Uterus (tissue), 4 donors: Measurements from ENCODE around the gene ATP6V1B1. TPM values are rescaled to one million over a fixed set of nuclear protein-coding genes. Genes with fewer than 3 reads are reported as not detected.
A peak's percentile ranks its signal among the peaks of the same experiment; 100 is the strongest.

Source experiments
- DNase-seq, 2 donors: peaks; one replicate each; pipeline ENCODE4 v3.0.0-alpha.2; 2019 to 2020
- H3K27ac ChIP-seq, 2 donors: fragments of 200-600 bp; sonication (generic); 1 replicate in 1 of 2; 2 replicates in 1 of 2; pipeline ENCODE4 v1.5.1; 2016 to 2018
- H3K27me3 ChIP-seq, 2 donors: fragments of 200-600 bp; sonication (generic); one replicate each; pipeline ENCODE4 v1.5.1; 2018 to 2019; ENCODE audit warnings: control low read depth in 1 of 2
- H3K36me3 ChIP-seq, 2 donors: fragments of 200-600 bp; sonication (generic); one replicate each; pipeline ENCODE4 v1.5.1; 2019; ENCODE audit warnings: control low read depth in 1 of 2
- H3K4me1 ChIP-seq, 2 donors: fragments of 200-600 bp; sonication (generic); one replicate each; pipeline ENCODE4 v1.5.1; 2018 to 2019; ENCODE audit warnings: control low read depth in 1 of 2
- H3K4me3 ChIP-seq, 2 donors: fragments of 200-600 bp; sonication (generic); 1 replicate in 1 of 2; 2 replicates in 1 of 2; pipeline ENCODE4 v1.5.1; 2018 to 2019; ENCODE audit warnings: mild to moderate bottlenecking in 1 of 2
- H3K9me3 ChIP-seq, 2 donors: fragments of 200-600 bp; sonication (generic); one replicate each; pipeline ENCODE4 v1.5.1; 2019; ENCODE audit warnings: control low read depth in 1 of 2
- CTCF ChIP-seq, 4 experiments: fragments of 200-600 bp in 2 of 4; fragments of 450-650 bp in 2 of 4; sonication (generic) in 2 of 4; IDR thresholded peaks; one replicate each; pipeline ENCODE4 v1.5.1; 2016 to 2019; ENCODE audit warnings: antibody characterized with exemption in 4 of 4, mild to moderate bottlenecking in 2 of 4, moderate library complexity in 1 of 4
- POLR2A ChIP-seq, 2 donors: fragments of 450-650 bp; IDR thresholded peaks; one replicate each; pipeline ENCODE4 v1.6.1; 2016; ENCODE audit warnings: antibody characterized with exemption in 2 of 2, mild to moderate bottlenecking in 1 of 2, moderate library complexity in 1 of 2
- intact Hi-C: fragments of 100-400 bp; cut with DNase I; formaldehyde crosslinking; loops from one replicate; pipeline ENCODE4 v1.15.1; 2023; ENCODE audit warnings: low total_unique reads
- total RNA-seq, 4 donors: library from RNA; depleted of rRNA in 3 of 4; stranded (reverse); fragments of >200 nt in 3 of 4; gene quantifications; one replicate each; pipeline versions ENCODE4 v1.1.0 to v1.2.4, GENCODE V29; 2014 to 2023
- donor health status: DM: yes; HTN: yes; CAD: no.

Gene ATP6V1B1
- total RNA-seq, 4 donors from 2014 or later, result 3.4 to 3.7 TPM; not detected in 2

GRCh38 chr2:70975237-70975636 lies 39.5 kb downstream of the ATP6V1B1 start:
- TF ChIP-seq POLR2A (IDR thresholded peaks at IDR 0.05) (no peak), CTCF (IDR thresholded peaks at IDR 0.05) (no peak)
- no peak overlapping the region for H3K4me3 ChIP-seq
- no peaks in the 10 kb centered on the region for H3K9me3 ChIP-seq
- peaks cover 4 to 5% of the 10 kb centered on the region in 2 donors for H3K4me1 ChIP-seq
- H3K27me3 ChIP-seq, result no peaks in the 10 kb centered on the region
- no peaks in the 10 kb centered on the region for H3K36me3 ChIP-seq
- intact Hi-C loops, result no loop called here
- H3K27ac ChIP-seq, result no peak overlapping the region
- DNase-seq, result no peak

- intact Hi-C loops, result no loop called here
- peak overlapping the region; percentile 52 to 66 for H3K4me3 ChIP-seq
- TF ChIP-seq CTCF (IDR thresholded peaks at IDR 0.05) (no peak), POLR2A (IDR thresholded peaks at IDR 0.05) (no peak)
- peak; percentile 49 to 69 for DNase-seq
- H3K27ac ChIP-seq, result peak overlapping the region; percentile 92 to 96
- H3K9me3 ChIP-seq, result no peaks in the 10 kb centered on the region
- H3K4me1 ChIP-seq, result peaks cover 4 to 5% of the 10 kb centered on the region in 2 donors
- H3K36me3 ChIP-seq, result no peaks in the 10 kb centered on the region
- H3K27me3 ChIP-seq, result no peaks in the 10 kb centered on the region
These were observed 42.0 kb downstream of the ATP6V1B1 start for GRCh38 chr2:70977605-70978205.

GRCh38 chr2:70978341-70979179 lies 42.9 kb downstream of the ATP6V1B1 start, which contains the start of gene ANKRD53:
Gene ANKRD53, plus strand, starts transcription at chr2:70978630. Its CDS starts 16 bp downstream, at chr2:70978646.
- no peaks in the 10 kb centered on the region for H3K9me3 ChIP-seq
- no peaks in the 10 kb centered on the region for H3K36me3 ChIP-seq
- intact Hi-C loops, result no loop called here
- no peaks in the 10 kb centered on the region for H3K27me3 ChIP-seq
- H3K27ac ChIP-seq, result peak within 1 kb of the TSS; percentile 92 to 96
- TF ChIP-seq POLR2A (IDR thresholded peaks at IDR 0.05), result no peak
- no peak for TF ChIP-seq CTCF (IDR thresholded peaks at IDR 0.05)
- H3K4me1 ChIP-seq, result peaks cover 4 to 5% of the 10 kb centered on the region in 2 donors
- peak; percentile 46 to 62 for DNase-seq
- H3K4me3 ChIP-seq, result peak within 1 kb of the TSS; percentile 52 to 66

- Histone ChIP-seq H3K4me1 (peaks cover 4 to 5% of the 10 kb centered on the region in 2 donors), H3K4me3 (peak overlapping the region; percentile 26 to 52), H3K27ac (peak overlapping the region; percentile 92 to 96), H3K36me3 (no peaks in the 10 kb centered on the region), H3K9me3 (no peaks in the 10 kb centered on the region), H3K27me3 (no peaks in the 10 kb centered on the region)
- intact Hi-C loops, result no loop called here
- no peak for TF ChIP-seq POLR2A (IDR thresholded peaks at IDR 0.05)
- no peak for TF ChIP-seq CTCF (IDR thresholded peaks at IDR 0.05)
- DNase-seq, result no peak
These were observed 43.4 kb downstream of the ATP6V1B1 start for GRCh38 chr2:70979180-70979488.

- peak in 1 of 2 donors; percentile 16 for DNase-seq
- intact Hi-C loops, result no loop called here
- no peaks in the 10 kb centered on the region for H3K36me3 ChIP-seq
- no peak overlapping the region for H3K4me3 ChIP-seq
- H3K27me3 ChIP-seq, result no peaks in the 10 kb centered on the region
- peak overlapping the region; percentile 92 to 96 for H3K27ac ChIP-seq
- TF ChIP-seq POLR2A (IDR thresholded peaks at IDR 0.05), result no peak
- no peak for TF ChIP-seq CTCF (IDR thresholded peaks at IDR 0.05)
- no peaks in the 10 kb centered on the region for H3K9me3 ChIP-seq
- peaks cover 4 to 5% of the 10 kb centered on the region in 2 donors for H3K4me1 ChIP-seq
These were observed 43.9 kb downstream of the ATP6V1B1 start for GRCh38 chr2:70979626-70980025.
